HG02642 (cell line): ENCODE measurements around the gene CACNG7.

Experiments
- ATAC-seq: cut with Tn5 transposase; IDR thresholded peaks from one replicate; pipeline ENCODE4 v1.9.1; 2021; ENCODE audit warnings: mild to moderate bottlenecking; ENCODE audit not compliant: unreplicated experiment, poor library complexity

CACNG7 gene

DNA sequence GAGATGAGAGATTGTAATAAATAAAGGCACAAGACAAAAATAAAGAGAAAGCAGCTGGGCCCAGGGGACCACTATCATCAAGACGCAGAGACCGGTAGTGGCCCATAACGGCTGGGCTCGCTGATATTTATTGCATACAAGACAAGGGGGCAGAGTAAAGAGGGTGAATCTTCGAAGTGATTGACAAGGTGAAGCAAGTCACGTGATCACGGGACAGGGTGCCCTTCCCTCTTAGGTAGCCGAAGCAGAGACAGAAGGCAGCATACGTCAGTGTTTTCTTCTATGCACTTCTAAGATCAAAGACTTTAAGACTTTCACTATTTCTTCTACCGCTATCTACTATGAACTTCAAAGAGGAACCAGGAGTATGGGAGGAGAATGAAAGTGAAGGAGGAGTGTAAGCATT lies 31.7 kb upstream of the CACNG7 start:
- no peak for ATAC-seq

DNA sequence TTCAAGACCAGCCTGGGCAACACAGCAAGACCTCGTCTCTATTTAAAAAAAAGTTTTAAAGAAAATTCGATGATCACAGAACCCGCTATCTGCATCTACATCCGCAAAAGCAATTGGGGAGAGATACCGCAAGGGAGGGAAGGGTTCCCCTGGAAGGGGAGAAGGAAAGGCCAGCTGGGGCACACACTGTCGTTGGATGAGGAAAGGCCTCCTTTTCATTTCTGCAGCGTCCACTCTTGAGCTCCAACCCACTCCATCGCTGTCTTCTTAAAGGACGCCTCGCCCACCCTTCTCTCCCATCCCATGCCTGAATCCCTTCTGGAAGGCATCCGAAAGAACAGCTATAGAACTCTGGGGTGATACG lies 30.3 kb upstream of the CACNG7 start:
- ATAC-seq: no peak

GRCh38 chr19:53879140-53880081 lies 29.7 kb upstream of the CACNG7 start:
- peak; percentile 91 for ATAC-seq

GRCh38 chr19:53880711-53881481 lies 28.2 kb upstream of the CACNG7 start:
- ATAC-seq: no peak

GRCh38 chr19:53881482-53882390 lies 27.3 kb upstream of the CACNG7 start, which contains the start of gene PRKCG:
PRKCG (plus strand) TSS chr19:53882197; CDS start chr19:53882495, 298 bp downstream.
- ATAC-seq: peak; percentile 42

DNA sequence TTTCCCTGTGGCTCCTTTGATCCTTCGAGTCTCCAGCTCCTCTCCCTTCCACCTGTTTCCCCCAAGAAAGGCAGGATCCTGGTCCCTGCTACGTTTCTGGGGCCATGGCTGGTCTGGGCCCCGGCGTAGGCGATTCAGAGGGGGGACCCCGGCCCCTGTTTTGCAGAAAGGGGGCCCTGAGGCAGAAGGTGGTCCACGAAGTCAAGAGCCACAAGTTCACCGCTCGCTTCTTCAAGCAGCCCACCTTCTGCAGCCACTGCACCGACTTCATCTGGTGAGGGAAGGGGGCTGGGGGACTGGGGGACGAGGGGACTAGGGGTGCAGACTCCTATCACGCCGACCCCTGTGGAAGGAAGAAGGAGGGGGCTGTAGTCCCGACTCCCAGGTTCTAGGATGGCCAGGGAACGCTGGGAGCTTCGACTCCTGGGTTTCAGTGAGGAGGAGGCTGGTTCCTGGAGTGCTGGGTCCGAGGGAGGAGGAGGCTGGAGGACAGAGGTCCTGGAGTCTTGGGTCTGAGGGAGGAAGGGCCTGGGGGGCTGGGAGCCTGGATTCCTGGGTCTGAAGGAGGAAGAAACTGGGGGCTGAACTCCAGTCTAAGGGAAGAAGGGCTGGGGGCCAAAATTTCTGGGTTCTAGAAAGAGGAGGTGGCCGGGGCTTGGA lies 26.6 kb upstream of the CACNG7 start:
- ATAC-seq: no peak

- no peak for ATAC-seq
Observed at GRCh38 chr19:53883231-53883661, 25.8 kb upstream of the CACNG7 start.

GRCh38 chr19:53883741-53884140 lies 25.3 kb upstream of the CACNG7 start:
- no peak for ATAC-seq

DNA sequence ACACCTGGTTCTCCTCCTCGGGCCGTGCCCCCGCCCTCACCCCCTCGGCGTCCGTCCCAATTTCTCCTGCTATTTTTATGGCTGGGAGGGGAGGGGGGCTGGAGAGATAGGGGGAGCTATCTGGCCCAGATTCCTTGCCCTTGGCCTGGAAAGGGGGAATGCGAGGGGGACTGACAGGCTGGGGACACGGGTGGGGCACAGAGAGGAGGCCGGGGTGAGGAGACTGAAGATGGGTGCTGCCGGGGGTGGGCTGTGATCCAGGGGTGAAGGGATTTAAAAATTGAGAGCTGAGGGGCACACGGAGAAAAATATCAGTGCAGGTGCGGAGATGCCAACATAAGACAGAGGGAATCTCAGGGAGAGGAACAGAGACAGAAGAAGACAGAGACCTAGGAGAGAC lies 24.8 kb upstream of the CACNG7 start:
- ATAC-seq: no peak

DNA sequence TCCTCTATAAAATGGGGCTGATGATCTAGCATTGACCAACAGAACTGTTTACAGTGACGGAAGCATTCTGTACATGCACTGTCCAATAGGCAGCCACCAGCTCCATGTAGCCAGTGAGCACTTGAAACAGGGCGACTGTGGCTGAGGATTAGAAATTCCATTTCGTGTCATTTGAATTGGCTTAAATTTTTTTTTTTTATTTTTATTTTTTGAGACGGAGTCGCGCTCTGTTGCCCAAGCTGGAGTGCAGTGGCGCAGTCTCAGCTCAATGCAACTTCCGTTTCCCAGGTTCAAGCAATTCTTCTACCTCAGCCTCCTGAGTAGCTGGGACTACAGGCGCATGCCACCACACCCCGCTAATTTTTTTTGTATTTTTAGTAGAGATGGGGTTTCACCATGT lies 24.0 kb upstream of the CACNG7 start:
- ATAC-seq: no peak

- no peak for ATAC-seq
Observed at GRCh38 chr19:53892301-53892980, 16.6 kb upstream of the CACNG7 start.

GRCh38 chr19:53892981-53893325 lies 16.1 kb upstream of the CACNG7 start:
- no peak for ATAC-seq

GRCh38 chr19:53894707-53895106 lies 14.4 kb upstream of the CACNG7 start:
- no peak for ATAC-seq

DNA sequence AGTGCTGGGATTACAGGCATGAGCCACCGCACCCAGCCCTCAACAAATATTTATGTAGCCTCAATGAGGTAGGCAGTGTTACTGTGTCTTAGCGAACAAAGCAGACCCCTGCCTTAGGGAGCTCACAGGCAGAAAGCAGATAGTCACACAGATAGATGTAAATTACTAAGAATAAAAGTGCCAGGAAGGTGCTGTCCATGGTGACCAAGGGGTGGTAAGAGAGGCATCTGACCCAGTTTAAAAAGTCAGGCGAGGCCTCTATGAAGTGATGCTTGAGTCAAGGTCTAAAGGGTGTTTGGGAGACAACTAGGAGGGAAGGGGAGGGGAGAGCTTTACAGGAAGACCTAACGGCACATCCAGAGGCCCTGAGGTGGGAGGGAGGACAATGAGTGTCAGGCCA lies 12.4 kb upstream of the CACNG7 start:
- no peak for ATAC-seq

GRCh38 chr19:53897459-53897858 lies 11.6 kb upstream of the CACNG7 start:
- no peak for ATAC-seq

GRCh38 chr19:53898166-53898565 lies 10.9 kb upstream of the CACNG7 start:
- no peak for ATAC-seq

DNA sequence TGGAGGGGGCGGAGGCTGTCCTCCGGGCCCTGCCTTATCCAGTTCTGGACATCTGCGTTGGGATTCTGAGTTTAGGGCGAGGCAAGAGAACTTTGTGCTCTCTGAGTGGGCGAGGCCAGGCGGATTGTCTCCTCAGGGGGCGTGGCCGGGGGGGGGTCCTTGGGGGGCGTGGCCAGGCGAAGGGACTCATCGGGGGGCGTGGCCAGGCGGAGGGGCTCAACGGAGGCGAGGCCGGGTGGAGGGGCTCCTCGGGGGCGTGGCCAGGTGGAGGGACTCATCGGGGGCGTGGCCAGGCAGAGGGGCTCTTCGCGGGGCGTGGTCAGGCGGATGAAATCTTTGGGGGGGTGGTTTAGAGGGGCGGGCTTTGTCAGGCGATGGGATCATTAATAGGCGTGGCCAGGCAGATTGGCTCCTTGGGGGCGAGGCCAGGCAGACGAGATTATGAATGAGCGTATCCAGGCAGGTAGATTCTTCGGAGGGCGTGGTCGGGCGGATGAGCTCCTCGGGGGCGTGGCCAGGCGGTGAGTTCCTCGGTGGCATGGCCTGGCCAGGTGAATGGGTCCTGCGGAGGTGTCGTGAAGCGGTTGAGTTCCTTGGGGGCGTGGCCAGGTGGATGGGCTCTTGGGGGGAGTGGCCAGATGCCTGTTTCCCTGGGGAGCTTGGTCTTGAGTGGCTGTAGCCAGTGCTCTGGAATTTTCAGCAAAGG lies 10.3 kb upstream of the CACNG7 start:
- ATAC-seq: no peak

DNA sequence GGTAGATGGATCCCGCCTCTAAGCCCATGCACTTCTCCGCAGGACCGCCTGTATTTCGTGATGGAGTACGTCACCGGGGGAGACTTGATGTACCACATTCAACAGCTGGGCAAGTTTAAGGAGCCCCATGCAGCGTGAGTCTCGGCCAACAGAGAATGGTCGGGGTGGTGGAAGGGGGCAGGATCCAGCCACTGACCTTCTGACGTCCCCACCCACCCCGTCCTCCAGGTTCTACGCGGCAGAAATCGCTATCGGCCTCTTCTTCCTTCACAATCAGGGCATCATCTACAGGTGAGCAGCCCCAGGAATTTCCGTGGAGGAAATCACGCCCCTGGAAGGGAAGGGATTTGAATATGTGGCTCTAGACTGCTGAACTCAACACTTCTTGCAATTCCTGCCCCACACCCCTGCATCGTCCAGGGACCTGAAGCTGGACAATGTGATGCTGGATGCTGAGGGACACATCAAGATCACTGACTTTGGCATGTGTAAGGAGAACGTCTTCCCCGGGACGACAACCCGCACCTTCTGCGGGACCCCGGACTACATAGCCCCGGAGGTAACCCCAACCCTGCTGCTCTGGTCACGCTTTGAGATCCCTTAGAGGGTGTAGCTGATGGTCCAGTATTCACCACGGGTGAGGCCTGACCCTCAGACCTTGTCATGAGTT lies 8.8 kb upstream of the CACNG7 start:
- no peak for ATAC-seq
